Peyer's patch (tissue), 4 donors: ENCODE data around the gene G6PC2. TPM values are rescaled to one million over a fixed set of nuclear protein-coding genes. Genes with fewer than 3 reads are reported as not detected.
"Not testable (repeated sequence)": the region's sequence is repeated elsewhere in the genome, so short reads cannot be mapped to it uniquely, and the experiment has no call there.

Experiments
- DNase-seq, 3 donors: peaks; one replicate each; pipeline ENCODE4 v3.0.0-alpha.2; 2017 to 2019
- H3K27ac ChIP-seq, 4 donors: fragments of 200-600 bp; sonication (generic); one replicate each; pipeline ENCODE4 v1.5.1; 2016 to 2019
- H3K27me3 ChIP-seq, 2 donors: fragments of 200-600 bp; sonication (generic); one replicate each; pipeline ENCODE4 v1.5.1; 2019
- H3K36me3 ChIP-seq, 3 donors: fragments of 200-600 bp; sonication (generic); one replicate each; pipeline ENCODE4 v1.5.1; 2016 to 2019
- H3K4me1 ChIP-seq, 4 donors: fragments of 200-600 bp; sonication (generic); one replicate each; pipeline ENCODE4 v1.5.1; 2016 to 2019
- H3K4me3 ChIP-seq, 4 donors: fragments of 200-600 bp; sonication (generic); 1 replicate in 3 of 4; 2 replicates in 1 of 4; pipeline ENCODE4 v1.5.1; 2016 to 2019; ENCODE audit warnings: mild to moderate bottlenecking in 1 of 4
- H3K9me3 ChIP-seq, 4 donors: fragments of 200-600 bp; sonication (generic); one replicate each; pipeline ENCODE4 v1.5.1; 2016 to 2019; ENCODE audit warnings: mild to moderate bottlenecking in 1 of 4
- POLR2A ChIP-seq, 2 donors: fragments of 450-650 bp; IDR thresholded peaks; one replicate each; pipeline ENCODE4 v1.5.1; 2017; ENCODE audit warnings: antibody characterized with exemption in 2 of 2, mild to moderate bottlenecking in 2 of 2, moderate library complexity in 2 of 2
- total RNA-seq, 4 donors: library from RNA; depleted of rRNA; stranded (reverse); fragments of >200 nt; gene quantifications; one replicate each; pipeline ENCODE4 v1.1.0, GENCODE V29; 2016
- TF ChIP-seq, protein P1 (sequence below), 6 experiments: fragments of 450-650 bp in 4 of 6; fragments of 200-600 bp in 2 of 6; sonication (generic) in 1 of 6; IDR thresholded peaks; one replicate each; pipeline ENCODE4 v1.5.1; 2017 to 2019; ENCODE audit warnings: antibody characterized with exemption in 6 of 6, mild to moderate bottlenecking in 3 of 6, moderate library complexity in 1 of 6

G6PC2 gene
- total RNA-seq, 4 donors from 2014 or later = not detected

DNA sequence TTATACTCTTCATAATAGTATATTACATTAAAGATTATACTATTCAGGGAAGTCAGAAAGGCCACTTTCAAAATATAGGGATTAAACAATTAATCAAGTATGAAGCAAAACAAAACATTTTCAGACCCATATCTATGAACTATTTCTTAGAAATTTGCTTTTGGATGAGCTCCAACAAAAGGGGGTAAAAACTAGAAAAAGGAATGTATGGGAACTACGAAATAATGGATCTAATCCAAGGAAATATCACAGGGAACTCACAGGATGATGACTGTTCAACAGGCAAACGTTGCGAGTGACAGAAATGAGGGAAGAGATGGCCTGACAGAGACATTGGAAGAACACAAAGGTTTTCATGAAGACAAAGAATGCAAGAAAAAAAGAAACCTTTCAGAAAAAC is 27.9 kb downstream of the G6PC2 start:
- no peak for TF ChIP-seq POLR2A (IDR thresholded peaks at IDR 0.05)
- TF ChIP-seq, protein P1, sequence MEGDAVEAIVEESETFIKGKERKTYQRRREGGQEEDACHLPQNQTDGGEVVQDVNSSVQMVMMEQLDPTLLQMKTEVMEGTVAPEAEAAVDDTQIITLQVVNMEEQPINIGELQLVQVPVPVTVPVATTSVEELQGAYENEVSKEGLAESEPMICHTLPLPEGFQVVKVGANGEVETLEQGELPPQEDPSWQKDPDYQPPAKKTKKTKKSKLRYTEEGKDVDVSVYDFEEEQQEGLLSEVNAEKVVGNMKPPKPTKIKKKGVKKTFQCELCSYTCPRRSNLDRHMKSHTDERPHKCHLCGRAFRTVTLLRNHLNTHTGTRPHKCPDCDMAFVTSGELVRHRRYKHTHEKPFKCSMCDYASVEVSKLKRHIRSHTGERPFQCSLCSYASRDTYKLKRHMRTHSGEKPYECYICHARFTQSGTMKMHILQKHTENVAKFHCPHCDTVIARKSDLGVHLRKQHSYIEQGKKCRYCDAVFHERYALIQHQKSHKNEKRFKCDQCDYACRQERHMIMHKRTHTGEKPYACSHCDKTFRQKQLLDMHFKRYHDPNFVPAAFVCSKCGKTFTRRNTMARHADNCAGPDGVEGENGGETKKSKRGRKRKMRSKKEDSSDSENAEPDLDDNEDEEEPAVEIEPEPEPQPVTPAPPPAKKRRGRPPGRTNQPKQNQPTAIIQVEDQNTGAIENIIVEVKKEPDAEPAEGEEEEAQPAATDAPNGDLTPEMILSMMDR (IDR thresholded peaks at IDR 0.05) = no peak
- Histone ChIP-seq H3K36me3 (no peaks in the 10 kb centered on the region), H3K4me1 (no peaks in the 10 kb centered on the region), H3K4me3 (no peak overlapping the region), H3K9me3 (no peaks in the 10 kb centered on the region), H3K27ac (no peak overlapping the region), H3K27me3 (no peaks in the 10 kb centered on the region)
- DNase-seq = no peak

DNA sequence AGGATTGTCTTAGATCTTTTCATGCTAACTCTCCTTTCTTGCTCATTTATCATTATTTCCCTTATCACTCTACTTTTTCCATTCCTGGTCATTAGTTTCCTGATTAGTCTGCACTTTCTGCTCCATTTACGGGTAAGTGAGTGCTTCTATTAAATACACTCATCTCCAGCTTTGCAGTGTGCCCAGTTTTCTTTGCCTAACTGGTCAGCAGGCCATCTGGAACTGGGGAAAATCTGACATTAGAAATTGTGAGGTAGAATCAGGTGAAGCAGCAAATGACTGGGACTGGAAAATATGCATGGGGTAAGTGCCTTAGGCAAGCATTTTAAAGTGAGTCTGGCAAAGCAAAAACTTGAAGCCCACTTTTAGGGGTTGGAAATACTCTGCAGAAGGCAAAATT is 29.2 kb downstream of the G6PC2 start:
- no peak for DNase-seq
- no peak for TF ChIP-seq POLR2A (IDR thresholded peaks at IDR 0.05)
- TF ChIP-seq, protein P1 (IDR thresholded peaks at IDR 0.05) = no peak

DNA sequence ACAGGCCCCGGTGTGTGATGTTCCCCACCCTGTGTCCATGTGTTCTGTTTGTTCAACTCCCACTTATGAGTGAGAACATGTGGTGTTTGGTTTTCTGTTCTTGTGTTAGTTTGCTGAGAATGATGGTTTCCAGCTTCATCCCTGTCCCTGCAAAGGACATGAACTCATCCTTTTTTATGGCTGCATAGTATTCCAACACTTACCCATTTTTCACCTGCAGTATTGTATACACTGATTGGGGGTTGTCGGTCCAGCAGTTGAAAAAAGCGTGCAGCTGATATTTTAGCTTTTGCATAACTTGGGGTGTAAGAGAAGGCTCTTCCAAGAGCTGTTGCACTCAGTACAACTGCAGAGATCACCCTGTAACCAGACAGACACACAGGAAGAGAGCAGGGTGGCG is 31.1 kb downstream of the G6PC2 start:
- DNase-seq, H3K4me3 ChIP-seq, H3K9me3 ChIP-seq, H3K36me3 ChIP-seq, H3K4me1 ChIP-seq, H3K27me3 ChIP-seq, H3K27ac ChIP-seq: not testable (repeated sequence)

More for the DNA sequence above, 29.2 kb downstream of the G6PC2 start:
- Histone ChIP-seq H3K4me3 (no peak overlapping the region), H3K4me1 (no peaks in the 10 kb centered on the region), H3K9me3 (no peaks in the 10 kb centered on the region), H3K27me3 (no peaks in the 10 kb centered on the region), H3K36me3 (no peaks in the 10 kb centered on the region), H3K27ac (no peak overlapping the region)

DNA sequence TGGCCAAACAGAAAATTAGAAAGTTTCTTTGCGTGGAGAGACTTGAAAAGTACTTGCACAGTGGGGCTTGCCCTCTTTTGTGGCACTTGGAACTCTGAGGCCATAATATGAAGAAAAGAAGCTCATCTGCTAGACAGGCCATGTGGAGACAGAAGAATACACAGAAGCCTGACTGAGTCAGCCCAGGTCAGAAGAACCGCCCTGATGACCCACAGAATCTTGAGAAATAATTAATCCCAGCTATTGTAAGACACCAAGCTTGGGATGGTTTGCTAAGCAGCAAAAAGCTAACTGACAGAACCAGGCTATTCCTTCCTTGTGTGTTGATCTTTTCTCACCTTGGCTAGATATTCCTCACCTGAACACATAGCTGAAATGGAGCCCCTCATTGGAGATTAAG is 33.7 kb downstream of the G6PC2 start:
- no peak for DNase-seq
- Histone ChIP-seq H3K4me3 (no peak overlapping the region), H3K4me1 (no peaks in the 10 kb centered on the region), H3K36me3 (no peaks in the 10 kb centered on the region), H3K27ac (no peak overlapping the region), H3K9me3 (no peaks in the 10 kb centered on the region), H3K27me3 (no peaks in the 10 kb centered on the region)
- TF ChIP-seq, protein P1 (IDR thresholded peaks at IDR 0.05) = no peak
- no peak for TF ChIP-seq POLR2A (IDR thresholded peaks at IDR 0.05)

DNA sequence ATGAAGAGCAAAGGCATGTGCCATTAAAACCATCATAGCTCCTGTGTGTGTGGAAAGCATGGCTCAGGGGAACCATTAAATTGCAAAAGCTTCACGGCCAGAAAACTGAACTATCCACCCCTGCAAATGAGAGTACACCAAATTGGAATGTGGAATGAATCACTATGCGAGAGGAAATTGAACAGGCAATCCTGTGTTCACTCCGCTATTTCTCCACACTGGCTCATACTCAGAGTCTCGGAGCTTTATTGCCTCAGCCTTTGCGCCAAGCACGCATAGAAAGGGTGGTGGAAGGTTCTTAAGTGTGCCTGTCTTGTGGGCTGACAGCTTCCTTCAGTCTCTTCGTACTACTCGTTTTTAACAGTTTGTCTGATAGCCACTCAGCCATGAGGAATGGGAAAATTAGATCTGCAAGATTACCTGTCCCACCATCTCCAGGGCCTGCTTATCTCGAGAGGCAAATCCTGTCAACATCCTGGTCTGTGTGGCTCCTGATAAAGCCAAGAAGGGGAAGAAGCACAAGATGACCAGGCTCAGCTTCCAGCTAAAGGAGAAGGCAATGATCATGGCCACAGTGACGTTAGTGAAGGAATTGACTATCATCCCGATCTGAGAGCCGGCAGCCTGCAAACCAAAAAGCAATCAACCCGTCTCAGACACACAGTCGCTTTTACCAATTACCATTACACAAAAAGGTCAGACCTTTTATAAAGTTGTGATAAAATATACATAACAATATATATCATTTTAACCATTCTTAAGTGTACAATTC is 34.9 kb downstream of the G6PC2 start:
- no peak for TF ChIP-seq POLR2A (IDR thresholded peaks at IDR 0.05)
- TF ChIP-seq, protein P1 (IDR thresholded peaks at IDR 0.05) = no peak
- Histone ChIP-seq H3K9me3 (no peaks in the 10 kb centered on the region), H3K4me1 (no peaks in the 10 kb centered on the region), H3K27ac (no peak overlapping the region), H3K4me3 (no peak overlapping the region), H3K27me3 (no peaks in the 10 kb centered on the region), H3K36me3 (no peaks in the 10 kb centered on the region)
- no peak for DNase-seq

DNA sequence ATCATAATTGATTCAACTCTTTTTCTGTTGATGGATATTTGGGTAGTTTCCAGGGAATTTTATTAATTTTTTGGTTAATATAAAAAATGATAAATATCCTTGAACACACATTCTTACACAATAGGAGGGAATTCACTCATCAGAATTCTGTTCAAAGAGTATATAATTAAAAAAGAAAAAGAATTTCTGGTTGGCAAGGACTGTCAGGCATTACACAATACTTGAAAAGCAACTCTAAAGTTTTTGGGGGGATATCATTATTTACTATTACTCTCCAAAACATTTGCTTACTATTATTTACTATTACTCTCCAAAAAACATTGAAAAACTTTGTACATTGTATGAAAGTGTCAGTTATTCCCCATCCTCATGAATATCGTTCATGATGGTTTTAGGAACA is 38.0 kb downstream of the G6PC2 start:
- no peaks in the 10 kb centered on the region for H3K4me1 ChIP-seq
- TF ChIP-seq, protein P1 (IDR thresholded peaks at IDR 0.05) = no peak
- no peak for TF ChIP-seq POLR2A (IDR thresholded peaks at IDR 0.05)
- no peaks in the 10 kb centered on the region for H3K36me3 ChIP-seq
- no peak overlapping the region for H3K27ac ChIP-seq
- H3K4me3 ChIP-seq = no peak overlapping the region
- DNase-seq = no peak
- H3K27me3 ChIP-seq = no peaks in the 10 kb centered on the region
- H3K9me3 ChIP-seq = no peaks in the 10 kb centered on the region
